HG03097 (cell line): ENCODE results near the gene TARS1.

Experiments used
- ATAC-seq: cut with Tn5 transposase; IDR thresholded peaks from one replicate; pipeline ENCODE4 v1.9.1; 2021; ENCODE audit not compliant: unreplicated experiment, low FRiP score

TARS1 gene

DNA sequence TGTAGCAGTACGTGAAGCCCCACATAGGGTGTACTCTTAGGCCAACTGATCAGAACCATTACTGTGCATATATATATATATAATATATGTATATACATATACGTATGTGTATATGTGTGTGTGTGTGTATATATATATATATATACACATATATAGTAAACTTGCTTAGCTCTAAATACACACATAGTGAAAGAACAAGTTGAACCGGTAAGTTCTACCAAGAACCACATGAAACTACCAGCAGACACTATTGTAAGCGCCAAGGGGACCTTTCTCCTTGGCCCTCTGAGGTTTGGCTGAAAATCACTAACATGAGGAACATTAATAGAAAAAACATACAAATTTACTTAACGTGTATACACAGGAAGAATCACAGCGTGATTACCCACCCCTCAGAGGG, 1.8 kb upstream of the TARS1 start:
- no peak for ATAC-seq

DNA sequence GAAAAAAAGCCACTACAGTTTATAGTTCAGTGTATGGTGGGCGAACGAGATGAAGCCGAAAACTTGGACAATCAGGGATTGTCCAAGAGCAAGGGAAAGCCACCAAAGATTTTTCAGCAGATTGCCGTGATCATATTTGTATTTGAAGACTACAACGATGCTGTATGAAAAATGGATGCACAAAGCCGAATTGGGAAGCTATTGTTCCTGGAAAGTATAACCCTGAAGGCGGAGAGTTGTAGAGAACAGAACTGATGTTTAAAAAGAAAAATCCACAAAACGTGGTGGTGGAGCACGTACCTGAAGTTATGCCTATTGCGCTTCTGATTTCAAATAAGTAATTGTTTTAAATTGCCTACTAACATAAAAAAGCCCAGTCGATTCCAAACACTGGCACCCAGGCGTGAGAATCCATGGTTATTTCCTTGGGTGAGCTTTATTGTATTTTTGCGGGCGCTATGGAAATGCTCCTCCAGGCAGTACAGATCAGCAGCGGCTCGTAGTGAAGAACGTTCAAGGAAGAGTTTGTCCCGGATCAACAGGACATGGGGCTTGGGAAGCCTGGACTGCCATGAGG, 772 bp upstream of the TARS1 start:
- ATAC-seq: no peak

DNA sequence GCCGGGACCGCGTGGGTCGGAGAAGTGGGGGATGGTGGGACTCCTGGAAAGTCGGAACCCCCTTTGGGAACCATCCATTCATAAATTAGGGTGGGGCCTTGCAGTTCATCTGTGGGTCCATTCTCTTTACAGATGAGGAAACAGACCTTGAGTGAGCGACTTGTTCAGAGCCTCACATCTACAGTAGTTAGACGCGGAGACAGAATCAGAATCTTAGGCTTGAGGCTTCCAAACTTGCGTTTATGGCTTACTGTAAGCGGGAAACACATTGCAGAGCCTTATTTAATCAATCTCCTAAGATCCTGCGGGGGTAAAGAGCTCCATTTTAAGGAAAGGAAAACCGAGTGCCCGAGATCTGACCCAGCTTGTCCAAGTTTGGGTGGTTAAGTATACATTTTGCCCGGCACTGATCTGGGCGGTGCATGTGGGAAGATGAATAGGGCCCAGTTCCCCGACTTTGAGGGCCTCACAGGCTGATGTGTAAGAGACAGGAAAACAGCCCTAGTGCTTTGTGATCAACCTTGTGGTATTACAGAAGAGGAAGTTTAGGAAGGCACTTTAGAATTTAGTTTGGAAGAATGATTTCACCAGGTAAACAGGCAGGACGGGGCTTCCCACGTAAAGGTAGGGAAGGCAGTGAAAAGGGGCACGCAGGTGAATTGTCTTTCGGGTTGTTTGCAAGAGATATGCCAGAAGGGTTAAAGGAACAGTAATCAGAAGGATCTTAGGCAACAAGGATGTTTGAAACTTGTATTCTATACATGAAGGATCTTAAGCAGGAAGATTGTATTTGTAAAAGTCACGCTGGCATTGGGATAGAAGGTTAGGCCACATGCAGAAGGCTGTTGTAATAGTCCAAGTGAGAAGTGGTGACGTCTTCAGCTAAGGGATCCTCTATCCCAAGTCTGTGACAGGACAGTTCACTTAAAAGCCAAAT, 744 bp downstream of the TARS1 start:
- no peak for ATAC-seq

DNA sequence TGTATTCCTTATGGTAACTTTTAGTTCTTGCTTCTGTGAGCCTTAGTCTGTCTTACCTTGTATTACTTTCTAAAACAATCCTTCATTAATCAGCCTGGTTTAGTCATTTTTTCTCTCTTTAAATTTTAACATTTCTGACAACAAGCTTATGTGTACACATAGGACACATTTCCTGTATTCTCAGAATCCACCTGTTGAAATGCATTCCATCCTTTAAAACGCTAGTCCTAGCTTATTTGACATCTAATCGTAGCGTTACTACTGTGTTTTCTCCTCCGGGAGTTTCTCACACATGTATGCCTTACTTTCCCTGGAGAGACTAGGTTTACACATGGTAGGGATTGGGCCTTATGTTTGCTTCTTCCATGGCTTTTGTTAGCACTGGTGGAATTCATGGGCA, 3.8 kb downstream of the TARS1 start:
- ATAC-seq: no peak

DNA sequence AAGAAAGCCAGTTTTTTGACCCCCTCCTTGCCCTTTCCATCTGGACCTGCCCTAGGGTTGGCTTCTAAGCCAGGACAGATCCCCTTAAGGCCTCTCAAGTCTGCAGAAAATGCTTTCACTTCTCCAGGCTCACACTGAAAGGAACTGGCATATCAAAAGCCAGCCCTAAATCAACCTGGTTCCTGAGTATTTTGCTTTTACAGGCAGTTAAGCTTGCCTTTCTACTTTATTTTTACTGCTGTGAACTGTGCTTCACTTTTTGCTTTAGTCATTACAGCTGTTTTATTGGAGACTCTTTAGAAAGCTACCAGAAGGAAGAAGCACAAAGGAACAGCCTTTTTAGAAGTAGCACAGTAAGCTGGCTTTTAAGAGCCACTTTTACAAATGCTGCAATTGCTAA, 5.0 kb downstream of the TARS1 start:
- ATAC-seq: no peak

DNA sequence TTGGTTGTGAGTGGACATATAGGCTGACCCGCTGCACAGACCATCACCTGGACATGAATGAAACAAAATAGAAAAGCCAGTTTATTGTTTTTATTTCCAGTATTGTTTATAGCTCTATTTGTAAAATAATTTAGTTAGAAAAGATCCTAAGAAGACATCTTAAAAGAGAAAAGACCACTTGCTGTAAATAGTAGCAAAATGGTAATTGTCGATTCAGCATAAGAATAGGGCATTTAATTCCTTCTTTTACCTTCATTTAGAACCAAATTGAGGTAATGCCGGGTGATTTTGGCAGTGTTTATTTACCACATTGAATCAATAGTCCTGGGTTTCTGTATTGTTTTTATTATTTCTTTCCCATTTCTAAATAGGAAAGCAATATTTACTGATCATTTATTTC, 7.4 kb downstream of the TARS1 start:
- no peak for ATAC-seq

DNA sequence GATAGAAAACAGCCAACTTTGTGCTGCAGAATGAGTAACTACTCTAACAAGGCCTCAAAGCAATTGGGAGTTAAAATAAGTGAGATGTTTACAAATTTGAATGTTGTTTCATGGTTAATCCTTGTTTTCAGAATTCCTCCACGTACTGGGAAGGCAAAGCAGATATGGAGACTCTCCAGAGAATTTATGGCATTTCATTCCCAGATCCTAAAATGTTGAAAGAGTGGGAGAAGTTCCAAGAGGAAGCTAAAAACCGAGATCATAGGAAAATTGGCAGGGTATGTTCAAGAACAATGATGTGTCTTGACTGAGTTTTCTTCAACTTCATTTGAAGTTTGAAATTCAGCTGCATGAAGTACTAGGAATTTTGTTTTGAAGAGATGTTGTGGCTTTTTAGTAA, 16.4 kb downstream of the TARS1 start:
- no peak for ATAC-seq

DNA sequence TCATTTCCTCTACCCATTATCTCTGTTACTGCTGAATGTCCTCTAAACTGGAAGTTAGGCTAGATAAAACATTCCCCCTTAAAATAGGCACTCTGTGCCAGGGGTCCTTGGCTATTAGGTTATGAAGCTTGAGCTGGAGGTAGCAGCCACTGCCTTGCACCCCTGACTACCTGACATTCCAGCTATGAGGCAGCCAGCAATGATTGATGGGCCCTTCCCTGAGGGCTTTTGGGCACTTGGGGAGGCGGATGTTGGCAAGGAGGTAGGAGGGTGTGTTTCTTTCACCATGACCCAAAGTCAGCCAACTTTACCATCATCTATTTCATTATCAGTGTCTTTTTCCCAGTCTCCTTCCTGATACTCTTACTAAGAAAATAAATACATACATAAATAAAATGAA, 17.1 kb downstream of the TARS1 start:
- no peak for ATAC-seq

DNA sequence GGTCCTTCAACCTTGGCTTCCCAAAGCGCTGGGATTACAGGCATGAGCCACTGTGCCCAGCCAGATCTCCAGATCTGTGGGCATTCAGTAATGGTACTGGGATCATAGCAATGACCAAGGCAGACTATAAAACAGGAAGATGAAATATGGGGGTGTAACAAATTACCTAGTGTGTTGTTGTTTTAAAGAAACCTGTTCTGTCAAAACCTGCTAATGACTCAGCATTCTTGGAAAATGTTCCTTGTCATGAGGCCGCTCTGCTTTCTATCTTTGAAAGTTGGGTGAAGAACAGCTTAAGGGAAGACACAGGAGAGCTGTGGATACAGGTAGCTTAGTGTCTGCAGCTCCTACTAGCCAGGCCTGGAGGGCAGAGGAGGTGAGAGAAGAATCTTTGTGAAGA, 19.4 kb downstream of the TARS1 start:
- no peak for ATAC-seq

DNA sequence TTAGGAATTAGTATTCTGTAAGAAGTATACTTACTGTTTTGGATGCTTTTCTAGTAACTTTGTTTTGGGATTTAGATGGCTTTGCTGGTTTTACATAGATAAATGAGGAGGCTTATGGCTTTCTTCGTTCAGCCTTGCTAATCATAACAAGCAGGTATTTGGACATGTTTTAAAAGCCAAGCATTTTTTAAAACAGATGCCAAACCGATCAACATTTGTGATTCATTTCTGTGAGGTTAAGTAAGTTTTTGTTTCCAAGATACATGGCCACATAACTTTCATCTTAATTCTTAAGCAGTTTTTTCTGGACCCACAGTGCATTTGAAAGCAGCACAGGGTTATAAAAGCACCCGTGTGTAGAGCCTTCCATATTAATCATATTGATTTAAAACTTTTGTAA, 21.7 kb downstream of the TARS1 start:
- no peak for ATAC-seq

DNA sequence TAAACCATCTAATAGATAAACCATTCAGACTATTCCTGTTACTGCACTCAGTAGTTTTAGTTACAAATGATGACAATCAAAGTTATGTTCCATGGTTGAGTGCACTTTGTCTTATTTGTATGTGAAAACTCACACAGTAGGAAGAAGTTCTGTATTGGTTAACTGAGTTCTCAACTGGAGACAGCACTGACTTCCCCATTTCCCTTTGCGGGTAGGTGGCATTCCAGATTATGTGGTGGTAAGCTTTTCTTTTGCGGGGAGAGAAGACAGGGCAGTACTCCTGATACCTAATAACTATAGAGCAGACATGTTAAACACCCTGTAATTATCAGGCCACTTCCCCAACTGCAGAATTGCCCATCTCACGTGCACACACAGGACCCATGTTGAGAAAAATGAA, 24.4 kb downstream of the TARS1 start:
- ATAC-seq: no peak

DNA sequence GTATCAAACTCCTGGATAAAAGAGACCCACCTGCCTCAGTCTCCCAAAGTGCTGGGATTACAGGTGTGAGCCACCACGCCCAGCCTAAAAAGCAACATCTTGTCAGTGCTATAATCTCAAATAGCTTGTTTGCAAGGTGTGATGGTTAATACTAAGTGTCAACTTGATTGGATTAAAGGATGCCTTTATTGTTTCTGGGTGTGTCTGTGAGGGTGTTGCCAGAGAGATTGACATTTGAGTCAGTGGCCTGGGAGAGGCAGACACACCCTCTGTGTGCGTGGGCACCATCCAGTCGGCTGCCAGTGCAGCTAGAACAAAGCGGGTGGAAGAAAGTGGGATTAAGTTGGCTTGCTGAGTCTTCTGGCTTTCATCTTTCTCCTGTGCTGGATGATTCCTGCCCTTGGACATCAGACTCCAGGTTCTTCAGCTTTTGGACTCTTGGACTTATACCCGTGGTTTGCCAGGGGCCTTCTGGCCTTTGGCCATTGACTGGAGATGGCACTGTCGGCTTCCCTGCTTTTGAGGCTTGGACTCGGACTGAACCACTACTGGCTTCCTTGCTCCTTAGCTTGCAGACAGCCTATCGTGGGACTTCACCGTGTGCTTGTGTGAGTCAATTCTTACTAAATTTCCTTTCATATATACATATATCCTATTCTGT, 28.1 kb downstream of the TARS1 start:
- no peak for ATAC-seq

DNA sequence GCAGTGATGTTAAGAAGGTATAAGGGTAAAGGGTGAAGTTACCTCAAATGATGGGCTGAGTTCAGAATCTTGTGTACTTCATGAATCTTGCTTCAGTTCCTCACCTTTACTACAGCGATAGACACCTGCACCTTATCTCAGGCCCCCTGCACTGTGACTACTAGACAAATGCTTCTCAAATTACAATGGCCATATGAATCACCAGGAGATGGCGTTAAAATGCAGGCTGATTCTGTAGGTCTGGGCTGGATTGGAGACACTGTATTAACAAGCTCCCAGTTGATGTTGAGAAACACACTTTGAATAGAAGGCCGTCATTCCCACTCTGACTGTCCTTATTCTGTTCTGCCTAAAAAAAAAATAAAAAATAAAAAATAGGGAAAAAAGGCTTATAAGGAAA, 29.8 kb downstream of the TARS1 start:
- ATAC-seq: no peak

DNA sequence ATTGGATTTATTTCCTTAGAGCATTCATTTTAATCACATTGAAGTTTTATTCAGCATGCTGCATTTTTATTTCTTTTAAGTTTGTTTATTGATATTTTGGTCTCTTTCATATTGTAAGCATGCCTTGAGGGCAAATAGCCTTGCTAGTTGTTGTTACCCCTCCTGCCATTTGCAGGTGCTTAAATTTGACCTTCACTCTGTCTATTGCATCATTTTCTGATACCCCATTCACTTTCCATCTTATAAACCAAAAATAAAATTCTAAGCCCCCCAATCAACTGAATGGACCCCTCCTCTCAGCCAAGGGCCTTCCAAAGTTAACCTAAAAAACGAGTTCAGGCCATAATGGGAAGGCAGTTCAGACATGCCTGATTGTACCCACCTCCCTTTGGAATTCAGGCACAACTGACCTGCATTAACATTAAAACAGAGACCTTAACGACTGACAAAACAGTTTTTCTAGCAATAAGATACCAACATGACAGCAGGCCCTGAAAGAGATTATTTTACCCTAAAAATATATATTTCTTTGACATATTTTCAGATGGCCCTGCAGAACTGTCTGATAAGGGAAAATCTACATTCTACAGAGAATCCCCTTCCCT, 32.1 kb downstream of the TARS1 start:
- ATAC-seq: no peak

DNA sequence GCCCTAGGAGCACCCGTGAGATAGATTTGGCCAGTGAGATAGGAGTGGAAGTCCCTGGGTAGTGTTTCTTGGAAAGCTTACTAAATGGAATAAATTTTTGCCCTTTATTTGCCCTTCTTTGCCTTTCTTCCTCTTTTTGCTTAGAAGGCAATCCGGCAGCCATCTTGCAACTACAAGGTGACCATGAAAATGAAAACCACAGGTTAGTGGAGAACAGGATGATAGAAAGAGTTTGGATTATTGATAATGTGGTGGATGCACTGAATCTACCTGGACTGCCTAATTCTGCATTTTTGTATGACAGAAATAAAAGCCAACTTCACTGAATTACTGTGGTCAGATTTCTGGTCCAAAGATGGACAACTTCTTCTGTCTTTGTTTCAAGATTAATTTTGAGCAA, 33.2 kb downstream of the TARS1 start:
- ATAC-seq: no peak

DNA sequence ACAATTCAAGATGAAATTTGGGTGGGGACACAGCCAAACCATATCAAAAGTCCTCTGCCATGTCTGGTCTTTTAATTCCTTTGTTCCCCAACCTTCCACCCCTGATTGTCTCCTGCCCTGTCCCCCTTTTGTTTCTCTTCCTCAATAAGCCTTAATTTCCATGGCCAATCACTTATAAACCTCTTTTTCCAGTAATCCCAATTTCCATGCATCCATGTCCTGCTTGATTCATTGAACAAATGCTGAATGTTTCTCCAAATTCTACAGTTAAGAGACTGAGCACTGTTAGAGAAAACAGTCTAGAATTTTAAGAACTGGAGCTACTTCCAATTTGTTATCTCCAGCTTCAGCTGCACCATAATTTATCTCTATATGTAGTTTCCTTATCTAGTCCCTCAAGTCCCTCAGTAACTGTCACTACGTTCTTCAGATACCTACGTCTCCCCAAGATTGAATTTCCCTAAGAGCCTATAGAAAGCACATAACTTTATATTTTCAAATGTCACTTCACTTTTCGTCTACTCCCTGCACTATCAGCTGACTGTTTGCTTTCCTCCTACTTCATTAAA, 34.2 kb downstream of the TARS1 start:
- ATAC-seq: no peak

DNA sequence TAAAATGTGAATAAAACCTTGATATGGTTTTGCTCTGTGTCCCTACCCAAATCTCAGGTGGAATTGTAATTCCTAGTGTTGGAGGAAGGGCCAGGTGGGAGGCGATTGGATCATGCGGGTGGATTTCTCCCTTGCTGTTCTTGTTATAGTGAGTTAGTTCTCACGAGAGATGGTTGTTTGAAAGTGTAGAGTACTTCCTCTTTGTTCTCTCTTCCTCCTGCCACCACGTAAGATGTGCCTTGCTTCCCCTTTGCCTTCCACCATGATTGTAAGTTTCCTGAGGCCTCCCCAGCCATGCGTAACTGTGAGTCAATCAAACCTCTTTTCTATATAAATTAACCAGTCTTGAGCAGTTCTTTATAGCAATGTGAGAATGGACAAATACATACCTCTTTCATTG, 34.9 kb downstream of the TARS1 start:
- no peak for ATAC-seq

DNA sequence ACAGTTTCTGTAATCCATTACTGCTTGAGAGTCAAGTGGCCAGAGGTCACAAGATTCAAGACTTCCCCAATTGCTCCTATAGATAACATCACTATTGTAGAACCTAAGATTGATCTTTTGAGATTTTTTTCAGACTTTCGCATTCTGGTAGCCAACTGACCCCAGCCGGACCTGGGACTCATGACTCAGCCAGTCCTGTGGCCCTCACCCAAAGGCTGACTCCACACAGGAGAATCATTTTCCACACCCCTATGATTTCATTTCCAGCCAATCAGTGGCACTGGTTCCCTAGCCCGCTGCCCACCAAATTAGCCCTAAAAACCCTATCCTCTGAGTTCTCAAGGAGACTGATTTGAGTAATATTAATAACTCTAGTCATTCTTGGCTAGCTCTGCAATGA, 36.2 kb downstream of the TARS1 start:
- ATAC-seq: no peak

DNA sequence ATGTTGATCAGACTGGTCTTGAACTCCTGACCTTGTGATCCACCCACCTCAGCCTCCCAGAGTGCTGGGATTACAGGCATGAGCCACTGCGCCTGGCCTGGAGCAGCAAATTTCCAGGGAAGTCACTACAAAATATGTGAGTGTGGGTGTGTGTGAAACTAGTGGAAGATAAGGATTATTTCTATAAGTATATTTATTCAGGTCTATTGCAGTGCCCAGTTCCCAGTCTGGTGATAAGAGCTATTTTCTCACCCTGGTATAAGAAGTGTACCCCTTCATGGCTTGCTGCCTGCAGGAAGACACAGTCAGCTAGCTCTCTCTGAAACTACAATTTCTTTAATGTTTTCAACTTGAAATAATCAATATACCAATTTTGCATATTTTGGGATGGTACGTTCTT, 37.1 kb downstream of the TARS1 start:
- no peak for ATAC-seq

DNA sequence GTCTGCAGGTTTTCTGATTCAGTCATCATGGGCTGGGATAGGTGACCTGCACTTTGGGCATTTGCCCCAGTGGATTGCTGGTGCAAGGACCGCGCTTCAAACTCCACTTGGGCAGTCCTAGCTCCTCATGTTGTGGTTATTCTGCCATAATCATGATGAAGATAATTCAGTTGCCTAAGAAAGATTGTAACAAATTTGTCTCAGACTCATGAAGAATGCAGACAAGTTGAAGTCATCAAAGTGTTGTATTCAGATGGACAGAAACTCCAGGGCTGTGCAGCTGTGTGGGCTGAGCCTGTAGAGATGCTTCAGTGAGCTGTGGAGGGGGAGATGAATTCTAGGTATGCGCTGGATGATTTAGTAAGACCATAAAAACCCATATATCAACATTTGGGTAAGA, 38.5 kb downstream of the TARS1 start:
- ATAC-seq: no peak

DNA sequence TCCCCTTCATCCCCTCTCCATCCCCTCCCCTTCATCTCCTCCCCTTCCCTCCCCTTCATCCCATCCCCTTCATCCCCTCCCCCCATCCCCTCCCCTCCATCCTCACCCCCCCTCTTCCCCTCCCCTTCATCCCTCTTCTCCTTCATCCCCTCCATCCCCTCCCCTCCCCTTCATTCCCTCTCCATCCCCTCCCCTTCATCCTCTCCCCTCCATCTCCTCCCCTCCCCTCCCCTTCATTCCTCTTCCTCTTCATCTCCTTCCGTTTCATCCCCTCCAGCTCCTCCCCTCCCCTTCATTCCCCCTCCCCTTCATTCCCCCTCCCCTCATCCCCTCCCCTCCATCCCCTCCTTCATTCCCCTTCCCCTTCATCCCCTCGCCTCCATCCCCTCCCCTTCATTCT, 40.1 kb downstream of the TARS1 start:
- no peak for ATAC-seq
